RWPE2 (cell line): ENCODE measurements around the gene KIF26B.

Source experiments
- ATAC-seq: fragments of 200-7000 bp; cut with Tn5 transposase; 3 replicates; pipeline ENCODE4 v1.9.1; 2021; ENCODE audit warnings: low read depth
- DNase-seq: peaks from one replicate; pipeline ENCODE4 v3.0.0-alpha.2; 2020; ENCODE audit warnings: low spot score
- H3K27ac ChIP-seq: fragments of 450-650 bp; 2 replicates; pipeline ENCODE4 v1.5.1; 2017; ENCODE audit warnings: mild to moderate bottlenecking; ENCODE audit not compliant: poor library complexity, severe bottlenecking
- H3K27me3 ChIP-seq: fragments of 250-450 bp; sonication (Bioruptor Pico); 2 replicates; pipeline ENCODE4 v1.5.1; 2021; ENCODE audit warnings: mild to moderate bottlenecking, moderate library complexity; ENCODE audit not compliant: insufficient read depth, poor library complexity, severe bottlenecking
- H3K36me3 ChIP-seq: fragments of 250-450 bp; sonication (Bioruptor Pico); 2 replicates; pipeline ENCODE4 v1.5.1; 2020; ENCODE audit warnings: low read depth, mild to moderate bottlenecking, moderate library complexity
- H3K4me1 ChIP-seq: fragments of 250-450 bp; sonication (Bioruptor Pico); 2 replicates; pipeline ENCODE4 v1.5.1; 2021; ENCODE audit warnings: mild to moderate bottlenecking, moderate library complexity; ENCODE audit not compliant: insufficient read depth, poor library complexity, severe bottlenecking
- H3K4me3 ChIP-seq: fragments of 250-450 bp; sonication (Bioruptor Pico); 2 replicates; pipeline ENCODE4 v1.5.1; 2021; ENCODE audit warnings: mild to moderate bottlenecking, moderate library complexity; ENCODE audit not compliant: severe bottlenecking
- H3K9me3 ChIP-seq: fragments of 250-450 bp; sonication (Bioruptor Pico); 2 replicates; pipeline ENCODE4 v1.5.1; 2021; ENCODE audit warnings: mild to moderate bottlenecking, moderate library complexity; ENCODE audit not compliant: severe bottlenecking
- TF ChIP-seq, protein P1 (sequence below): fragments of 450-650 bp; IDR thresholded peaks from one replicate; pipeline ENCODE4 v1.5.1; 2017; ENCODE audit warnings: mild to moderate bottlenecking, moderate library complexity; ENCODE audit not compliant: poor library complexity, severe bottlenecking

The KIF26B gene

GRCh38 chr1:245461681-245462080 is 306.9 kb downstream of the KIF26B start:
- no peaks in the 10 kb centered on the region for H3K27me3 ChIP-seq
- H3K36me3 ChIP-seq, result no peaks in the 10 kb centered on the region
- no peaks in the 10 kb centered on the region for H3K9me3 ChIP-seq
- no peak overlapping the region for H3K4me3 ChIP-seq
- H3K27ac ChIP-seq, result no peak overlapping the region
- TF ChIP-seq, protein P1, sequence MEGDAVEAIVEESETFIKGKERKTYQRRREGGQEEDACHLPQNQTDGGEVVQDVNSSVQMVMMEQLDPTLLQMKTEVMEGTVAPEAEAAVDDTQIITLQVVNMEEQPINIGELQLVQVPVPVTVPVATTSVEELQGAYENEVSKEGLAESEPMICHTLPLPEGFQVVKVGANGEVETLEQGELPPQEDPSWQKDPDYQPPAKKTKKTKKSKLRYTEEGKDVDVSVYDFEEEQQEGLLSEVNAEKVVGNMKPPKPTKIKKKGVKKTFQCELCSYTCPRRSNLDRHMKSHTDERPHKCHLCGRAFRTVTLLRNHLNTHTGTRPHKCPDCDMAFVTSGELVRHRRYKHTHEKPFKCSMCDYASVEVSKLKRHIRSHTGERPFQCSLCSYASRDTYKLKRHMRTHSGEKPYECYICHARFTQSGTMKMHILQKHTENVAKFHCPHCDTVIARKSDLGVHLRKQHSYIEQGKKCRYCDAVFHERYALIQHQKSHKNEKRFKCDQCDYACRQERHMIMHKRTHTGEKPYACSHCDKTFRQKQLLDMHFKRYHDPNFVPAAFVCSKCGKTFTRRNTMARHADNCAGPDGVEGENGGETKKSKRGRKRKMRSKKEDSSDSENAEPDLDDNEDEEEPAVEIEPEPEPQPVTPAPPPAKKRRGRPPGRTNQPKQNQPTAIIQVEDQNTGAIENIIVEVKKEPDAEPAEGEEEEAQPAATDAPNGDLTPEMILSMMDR, result no peak
- DNase-seq (no peak), ATAC-seq (no peak)
- no peaks in the 10 kb centered on the region for H3K4me1 ChIP-seq

DNA sequence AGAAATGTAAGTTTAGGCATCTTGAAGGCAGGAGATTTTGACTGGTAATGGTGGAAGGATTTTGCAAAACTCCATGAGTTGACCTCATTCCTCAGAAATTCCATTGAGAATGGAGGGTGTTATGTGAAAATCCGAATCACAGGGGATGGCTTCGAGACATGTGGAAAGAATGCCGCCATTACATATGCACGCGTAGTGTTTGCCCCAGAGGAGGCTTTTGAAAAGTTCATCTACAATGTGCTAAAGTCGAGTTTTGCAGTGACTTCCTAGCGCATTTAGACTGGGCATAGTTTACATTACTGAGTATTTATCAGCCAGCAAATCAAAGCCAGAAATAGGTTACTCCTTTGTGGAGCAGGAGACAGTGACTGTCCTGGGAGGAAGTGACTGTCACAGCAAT is 307.4 kb downstream of the KIF26B start:
- TF ChIP-seq, protein P1, result no peak
- Histone ChIP-seq H3K4me3 (no peak overlapping the region), H3K36me3 (no peaks in the 10 kb centered on the region), H3K4me1 (no peaks in the 10 kb centered on the region), H3K27ac (no peak overlapping the region), H3K9me3 (no peaks in the 10 kb centered on the region), H3K27me3 (no peaks in the 10 kb centered on the region)
- no peak for DNase-seq
- ATAC-seq, result no peak

DNA sequence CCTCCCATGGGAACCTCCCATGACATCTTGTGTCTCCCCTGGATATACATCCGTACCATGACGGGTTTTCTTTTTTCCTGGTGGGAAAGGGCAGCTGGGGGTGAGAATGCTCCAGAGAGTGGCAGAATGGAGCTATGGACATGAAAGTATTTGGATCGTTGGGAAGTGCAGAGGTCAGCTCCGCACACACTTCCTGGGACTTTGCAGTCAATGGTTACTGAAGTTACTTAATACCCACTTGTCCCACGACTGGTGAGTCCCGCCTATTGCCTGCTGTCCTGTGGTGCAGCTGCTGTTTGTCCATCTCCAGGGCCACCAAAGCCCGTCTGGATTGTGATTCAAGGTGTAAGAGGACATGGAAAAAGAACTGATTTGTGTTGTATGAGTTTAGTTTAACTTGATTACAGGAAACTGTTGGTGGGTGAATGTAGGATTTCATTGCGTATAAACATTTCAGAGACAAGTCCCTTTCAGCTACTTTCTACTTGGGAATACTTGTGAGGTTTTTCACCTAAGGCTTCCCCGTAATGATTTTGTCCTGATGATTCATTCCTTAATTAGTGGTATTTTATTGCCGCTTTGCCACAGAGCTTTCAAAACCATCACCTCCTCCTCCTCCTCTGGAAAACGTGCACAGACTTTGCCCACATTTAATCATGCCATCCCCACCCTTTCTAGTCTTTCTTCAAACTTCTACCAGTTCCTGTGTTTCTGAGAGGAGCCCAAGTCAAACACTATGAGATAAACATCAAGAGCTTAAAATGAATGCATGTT is 308.8 kb downstream of the KIF26B start:
- Histone ChIP-seq H3K4me3 (no peak overlapping the region), H3K4me1 (no peaks in the 10 kb centered on the region), H3K27me3 (no peaks in the 10 kb centered on the region), H3K36me3 (no peaks in the 10 kb centered on the region), H3K27ac (no peak overlapping the region), H3K9me3 (no peaks in the 10 kb centered on the region)
- TF ChIP-seq, protein P1, result no peak
- ATAC-seq (no peak), DNase-seq (no peak)

- Histone ChIP-seq H3K27ac (no peak overlapping the region), H3K4me1 (no peaks in the 10 kb centered on the region), H3K9me3 (no peaks in the 10 kb centered on the region), H3K36me3 (no peaks in the 10 kb centered on the region), H3K27me3 (no peaks in the 10 kb centered on the region), H3K4me3 (no peak overlapping the region)
- TF ChIP-seq, protein P1, result no peak
- no peak for ATAC-seq
- DNase-seq, result no peak
Observed at GRCh38 chr1:245464290-245464689, 309.5 kb downstream of the KIF26B start.

DNA sequence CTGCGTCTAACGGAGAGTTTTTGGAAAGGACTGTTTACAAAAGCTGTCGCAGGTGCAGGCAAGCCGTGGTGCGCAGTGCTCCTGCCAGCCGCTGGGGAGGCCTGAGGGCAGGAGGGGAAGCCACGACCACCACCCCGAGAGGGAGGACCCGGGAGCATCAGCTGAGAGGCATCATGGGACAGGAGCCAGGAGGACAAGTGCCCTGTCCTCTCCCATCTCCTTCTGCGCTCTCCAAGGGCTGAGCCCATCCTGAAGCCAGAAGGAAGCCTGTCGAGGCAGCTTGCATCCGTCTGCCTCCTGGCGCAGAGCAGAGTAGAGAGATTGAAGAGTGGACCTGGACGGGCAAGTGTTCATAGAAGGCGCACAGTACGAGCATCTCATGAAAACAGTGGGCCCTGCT is 310.9 kb downstream of the KIF26B start:
- Histone ChIP-seq H3K27me3 (no peaks in the 10 kb centered on the region), H3K4me1 (no peaks in the 10 kb centered on the region), H3K9me3 (no peaks in the 10 kb centered on the region), H3K4me3 (no peak overlapping the region), H3K36me3 (no peaks in the 10 kb centered on the region), H3K27ac (no peak overlapping the region)
- TF ChIP-seq, protein P1, result no peak
- no peak for ATAC-seq
- no peak for DNase-seq
